Osteocyte (in vitro differentiated cells): ENCODE data around the gene VANGL1. TPM values are rescaled to one million over a fixed set of nuclear protein-coding genes. Genes with fewer than 3 reads are reported as not detected.

Experiments used
- DNase-seq: peaks from one replicate; pipeline ENCODE4 v3.0.0; 2021; ENCODE audit warnings: mixed read lengths; ENCODE audit not compliant: unreplicated experiment; ENCODE audit errors: extremely low spot score
- H3K27ac Mint-ChIP-seq: one replicate; pipeline ENCODE4 v1.8.0; 2021; ENCODE audit warnings: mild to moderate bottlenecking, mixed read lengths; ENCODE audit not compliant: unreplicated experiment
- H3K27me3 Mint-ChIP-seq: one replicate; pipeline ENCODE4 v1.8.0; 2021; ENCODE audit warnings: mixed read lengths; ENCODE audit not compliant: unreplicated experiment
- H3K36me3 Mint-ChIP-seq: one replicate; pipeline ENCODE4 v1.8.0; 2021; ENCODE audit warnings: mixed read lengths; ENCODE audit not compliant: unreplicated experiment
- H3K4me1 Mint-ChIP-seq: one replicate; pipeline ENCODE4 v1.8.0; 2021; ENCODE audit warnings: mixed read lengths; ENCODE audit not compliant: unreplicated experiment
- H3K4me3 Mint-ChIP-seq: one replicate; pipeline ENCODE4 v1.8.0; 2021; ENCODE audit warnings: mild to moderate bottlenecking, moderate library complexity, mixed read lengths; ENCODE audit not compliant: unreplicated experiment
- H3K9me3 Mint-ChIP-seq: one replicate; pipeline ENCODE4 v1.8.0; 2021; ENCODE audit warnings: mixed read lengths; ENCODE audit not compliant: unreplicated experiment
- total RNA-seq: library from RNA; stranded (reverse); gene quantifications from 2 replicates; pipeline ENCODE4 v1.2.1, GENCODE V29; 2021
- TF ChIP-seq, protein P1 (sequence below): fragments of 200-600 bp; sonication (generic); IDR thresholded peaks from 2 replicates; pipeline ENCODE4 v1.5.0; 2021; ENCODE audit warnings: antibody characterized with exemption, mild to moderate bottlenecking, moderate library complexity

Gene VANGL1
- total RNA-seq, 1 donor from 2014 or later, result 16.2 TPM

DNA sequence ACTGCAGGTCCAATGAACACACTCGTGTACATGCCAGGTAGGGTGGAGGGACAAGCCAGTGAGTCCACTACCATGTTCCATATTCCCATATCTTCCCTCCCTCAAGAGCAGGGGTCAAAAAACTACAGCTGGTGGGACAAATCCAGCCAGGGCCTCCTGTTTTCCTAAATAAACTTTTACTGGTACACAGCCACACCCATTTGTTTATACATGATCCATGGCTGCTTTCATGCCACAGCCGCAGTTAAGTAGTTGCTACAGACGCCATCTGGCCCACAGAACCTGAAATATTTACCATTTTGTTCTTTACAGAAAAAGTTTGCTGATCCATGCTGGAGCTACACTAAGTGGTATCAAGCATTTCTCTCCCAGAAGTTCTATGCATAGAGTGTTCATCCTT, 84.4 kb downstream of the VANGL1 start:
- Mint-ChIP-seq H3K27me3 (peaks cover 3% of the 10 kb centered on the region), H3K27ac (no peak overlapping the region)
- DNase-seq, result no peak

DNA sequence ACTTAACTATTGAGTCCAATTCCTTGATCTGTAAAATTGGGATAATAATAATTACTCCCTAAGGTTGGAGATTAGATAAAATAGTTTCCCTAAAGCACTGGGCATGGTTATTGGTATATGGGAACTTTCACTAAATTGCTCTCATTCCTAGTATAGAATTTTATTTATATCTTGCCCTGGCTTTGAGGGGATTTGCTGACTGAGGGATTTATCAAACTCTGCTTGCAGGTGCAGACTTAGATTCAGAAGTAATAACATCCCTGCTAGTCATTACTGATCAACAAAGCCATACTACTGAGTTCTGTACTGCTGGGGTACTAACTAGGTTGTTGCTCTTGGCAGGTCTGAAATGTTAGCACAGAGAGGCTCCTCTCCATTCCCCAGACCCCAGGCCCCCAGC, 84.8 kb downstream of the VANGL1 start:
- H3K27ac Mint-ChIP-seq, result no peak overlapping the region
- no peaks in the 10 kb centered on the region for H3K9me3 Mint-ChIP-seq
- H3K4me3 Mint-ChIP-seq, result no peak overlapping the region

More for the DNA sequence above, 84.4 kb downstream of the VANGL1 start:
- TF ChIP-seq, protein P1, sequence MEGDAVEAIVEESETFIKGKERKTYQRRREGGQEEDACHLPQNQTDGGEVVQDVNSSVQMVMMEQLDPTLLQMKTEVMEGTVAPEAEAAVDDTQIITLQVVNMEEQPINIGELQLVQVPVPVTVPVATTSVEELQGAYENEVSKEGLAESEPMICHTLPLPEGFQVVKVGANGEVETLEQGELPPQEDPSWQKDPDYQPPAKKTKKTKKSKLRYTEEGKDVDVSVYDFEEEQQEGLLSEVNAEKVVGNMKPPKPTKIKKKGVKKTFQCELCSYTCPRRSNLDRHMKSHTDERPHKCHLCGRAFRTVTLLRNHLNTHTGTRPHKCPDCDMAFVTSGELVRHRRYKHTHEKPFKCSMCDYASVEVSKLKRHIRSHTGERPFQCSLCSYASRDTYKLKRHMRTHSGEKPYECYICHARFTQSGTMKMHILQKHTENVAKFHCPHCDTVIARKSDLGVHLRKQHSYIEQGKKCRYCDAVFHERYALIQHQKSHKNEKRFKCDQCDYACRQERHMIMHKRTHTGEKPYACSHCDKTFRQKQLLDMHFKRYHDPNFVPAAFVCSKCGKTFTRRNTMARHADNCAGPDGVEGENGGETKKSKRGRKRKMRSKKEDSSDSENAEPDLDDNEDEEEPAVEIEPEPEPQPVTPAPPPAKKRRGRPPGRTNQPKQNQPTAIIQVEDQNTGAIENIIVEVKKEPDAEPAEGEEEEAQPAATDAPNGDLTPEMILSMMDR, result no peak
- Mint-ChIP-seq H3K36me3 (no peaks in the 10 kb centered on the region), H3K9me3 (no peaks in the 10 kb centered on the region), H3K4me3 (no peak overlapping the region), H3K4me1 (peaks cover 14% of the 10 kb centered on the region)

DNA sequence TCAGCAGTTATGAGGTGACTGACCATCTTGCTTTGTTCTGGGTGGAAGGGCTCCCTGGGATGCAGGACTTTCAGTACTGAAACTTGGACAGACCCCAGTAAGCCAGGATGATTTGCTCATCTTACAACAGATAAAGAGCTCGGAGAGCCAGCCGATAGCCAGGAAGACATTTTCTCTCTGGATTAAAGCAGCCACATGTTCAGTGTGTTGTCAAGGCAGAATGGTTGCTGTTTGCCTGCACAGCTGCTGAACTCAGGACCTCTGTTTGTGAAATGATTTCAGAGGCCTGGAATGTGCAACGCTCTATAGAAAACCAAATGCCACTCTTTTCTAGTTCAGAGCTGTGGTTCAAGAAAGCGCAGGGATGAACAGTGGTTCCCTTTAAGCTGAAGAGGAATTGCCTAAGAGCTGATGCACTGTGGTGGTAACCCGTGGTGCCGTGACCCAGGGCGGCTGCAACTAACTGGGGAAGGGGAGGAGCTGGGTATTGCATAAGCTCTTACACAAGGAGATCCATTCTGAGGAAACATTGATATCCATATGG, 86.0 kb downstream of the VANGL1 start:
- H3K27ac Mint-ChIP-seq, result peak overlapping the region; percentile 95
- H3K27me3 Mint-ChIP-seq, result no peaks in the 10 kb centered on the region
- H3K9me3 Mint-ChIP-seq, result no peaks in the 10 kb centered on the region
- TF ChIP-seq, protein P1, result no peak
- H3K4me1 Mint-ChIP-seq, result peaks cover 10% of the 10 kb centered on the region
- H3K4me3 Mint-ChIP-seq, result no peak overlapping the region
- no peak for DNase-seq
- H3K36me3 Mint-ChIP-seq, result no peaks in the 10 kb centered on the region

More for the DNA sequence above, 84.8 kb downstream of the VANGL1 start:
- H3K27me3 Mint-ChIP-seq, result peaks cover 3% of the 10 kb centered on the region
- DNase-seq, result no peak
- no peaks in the 10 kb centered on the region for H3K36me3 Mint-ChIP-seq
- H3K4me1 Mint-ChIP-seq, result peaks cover 10% of the 10 kb centered on the region
- TF ChIP-seq, protein P1, result no peak

DNA sequence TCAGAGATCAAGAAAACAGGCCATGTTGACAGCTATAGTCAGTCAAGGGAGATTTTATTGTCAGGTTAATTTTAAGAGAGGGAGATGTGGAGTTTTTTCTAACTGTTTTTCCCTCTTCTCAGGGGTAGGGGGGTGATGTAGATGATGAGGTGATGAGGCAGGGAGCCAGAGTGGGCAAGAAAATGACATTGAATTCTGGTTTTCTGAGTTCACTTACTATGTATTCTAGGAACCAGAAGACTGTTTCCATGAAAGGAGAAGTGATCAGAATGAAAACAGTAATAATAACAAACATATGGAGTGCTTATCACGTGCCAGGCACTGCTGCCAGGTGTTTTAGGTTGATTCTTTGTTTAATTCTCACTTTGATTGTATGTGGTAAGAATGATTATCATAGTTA, 86.6 kb downstream of the VANGL1 start:
- Mint-ChIP-seq H3K4me1 (peaks cover 10% of the 10 kb centered on the region), H3K4me3 (no peak overlapping the region)

DNA sequence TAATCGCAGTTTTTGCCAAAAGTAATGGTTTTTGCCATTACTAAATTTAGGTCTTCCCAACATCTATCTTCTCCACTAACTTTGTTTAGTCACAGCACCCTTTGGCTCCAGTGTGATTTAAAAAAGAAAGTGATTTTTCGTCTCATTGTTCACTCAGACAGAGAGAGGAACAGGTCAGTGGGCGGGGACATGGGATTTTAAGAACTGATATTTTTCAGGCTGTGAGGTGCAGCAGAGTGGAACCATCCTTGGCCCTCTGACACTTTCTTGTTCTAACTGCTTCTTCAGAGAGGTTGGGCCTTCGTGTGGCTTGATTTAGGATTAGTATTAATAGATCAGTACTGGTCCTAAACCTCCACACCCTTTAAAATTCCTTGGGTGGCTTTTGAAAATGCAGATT, 88.0 kb downstream of the VANGL1 start:
- Mint-ChIP-seq H3K4me1 (peaks cover 10% of the 10 kb centered on the region), H3K36me3 (no peaks in the 10 kb centered on the region), H3K27me3 (peaks cover 9% of the 10 kb centered on the region), H3K27ac (no peak overlapping the region), H3K4me3 (no peak overlapping the region), H3K9me3 (no peaks in the 10 kb centered on the region)
- TF ChIP-seq, protein P1, result no peak
- DNase-seq, result no peak

More for the DNA sequence above, 86.6 kb downstream of the VANGL1 start:
- TF ChIP-seq, protein P1, result no peak
- Mint-ChIP-seq H3K9me3 (no peaks in the 10 kb centered on the region), H3K36me3 (no peaks in the 10 kb centered on the region), H3K27me3 (no peaks in the 10 kb centered on the region), H3K27ac (peak overlapping the region; percentile 95)
- DNase-seq, result no peak
